ENCODE data around the gene SLC6A13. TPM values are rescaled to one million over a fixed set of nuclear protein-coding genes. Genes with fewer than 3 reads are reported as not detected.

SLC6A13 gene
- total and polyA plus RNA-seq, 10 of the 15 experiments (the other 5 are each of a cell fraction or from before 2014, with no cell fraction given) = 0.18 to 1.2 (median 0.20) TPM; not detected in 3

DNA sequence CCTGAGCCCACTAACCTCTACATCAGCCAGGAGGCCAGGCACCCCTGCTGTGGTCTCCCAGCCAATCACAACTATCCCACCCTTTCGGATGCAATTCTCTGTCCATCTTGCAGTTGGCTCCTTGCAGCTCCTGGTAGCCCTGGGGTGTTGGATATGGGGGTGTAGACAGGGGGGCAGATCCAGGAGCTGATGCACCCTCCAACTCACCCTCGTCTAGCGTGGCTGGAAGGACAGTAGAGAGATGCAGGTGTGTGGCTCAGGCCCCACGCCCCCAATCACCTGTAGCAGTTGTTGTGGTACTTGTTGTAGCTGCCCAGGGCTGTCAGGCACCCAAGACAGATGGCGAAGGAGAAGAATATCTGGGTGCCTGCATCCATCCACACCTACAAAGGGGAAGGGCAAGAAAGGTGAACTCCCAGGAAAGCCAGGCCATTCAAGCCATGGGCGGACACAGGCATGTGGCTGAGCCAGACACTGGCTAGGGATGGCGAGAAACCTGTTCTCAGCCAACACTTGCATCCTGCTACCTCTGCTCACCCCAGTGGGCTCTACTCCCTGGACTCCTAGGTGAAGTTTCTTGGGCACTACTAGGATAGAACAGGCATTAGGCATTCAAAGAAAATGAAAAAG is 35.2 kb downstream of the SLC6A13 start:
- in situ Hi-C loops (cut with MboI) (no loop called here), intact Hi-C loops (cut with micrococcal nuclease; ENCODE audit: unreplicated experiment) (no loop called here)
- ChIA-PET SMC1A (ENCODE audit: uncharacterized antibody, unreplicated experiment) (no interaction called here), POLR2A (no interaction called here), CTCF (no interaction called here), RAD21 (ENCODE audit: unreplicated experiment) (no interaction called here)
- FAIRE-seq (no peak), ATAC-seq (no peak), DNase-seq (ENCODE audit: low read depth, low spot score) (no peak)
- 32% methylated on average over 7 of the region's 7 CpGs for WGBS (ENCODE audit: insufficient coverage, insufficient replicate concordance, low lambda C conversion rate, missing lambda C conversion rate)
- Histone ChIP-seq H3K4me3 (no peak overlapping the region), H4K20me1 (ENCODE audit: control insufficient read depth, insufficient read depth) (no peaks in the 10 kb centered on the region; the same call in 1 of the 2 replicates), H3K27me3 (replicated peaks in 1 of 2; ENCODE audit: control insufficient read depth in 2 of 2, insufficient read depth in 2 of 2, low read length in 1 of 2) (peaks cover 0 to 4% of the 10 kb centered on the region in 2 experiments), H2AFZ (ENCODE audit: control insufficient read depth, low read depth, low read length) (no peak overlapping the region), H3K27ac (ENCODE audit: control insufficient read depth, insufficient read depth) (no peak overlapping the region), H3K9ac (ENCODE audit: control insufficient read depth, insufficient read depth, low read length) (no peak overlapping the region), H3K4me1 (ENCODE audit: control insufficient read depth, insufficient read depth, low read length) (no peaks in the 10 kb centered on the region), H3K4me2 (ENCODE audit: control insufficient read depth, insufficient read depth) (no peak overlapping the region), H3K9me3 (replicated peaks; ENCODE audit: control insufficient read depth, insufficient read depth, low read length) (no peaks in the 10 kb centered on the region), H3K79me2 (ENCODE audit: control insufficient read depth, insufficient read depth, low read length) (no peaks in the 10 kb centered on the region), H3K36me3 (ENCODE audit: control insufficient read depth in 2 of 2, insufficient read depth in 2 of 2, low read length in 1 of 2) (no peaks in the 10 kb centered on the region)
- no peak for TF ChIP-seq ZSCAN29 (IDR thresholded peaks at IDR 0.05)
- no peak for TF ChIP-seq FOXM1 (IDR thresholded peaks at IDR 0.05; ENCODE audit: low read depth, low read length)
- TF ChIP-seq KLF5 (IDR thresholded peaks at IDR 0.05; ENCODE audit: partially characterized antibody) = no peak
- TF ChIP-seq ATF2 (IDR thresholded peaks at IDR 0.05; ENCODE audit: low read length) = no peak
- no peak for TF ChIP-seq HDAC6 (IDR thresholded peaks at IDR 0.05; ENCODE audit: unreplicated experiment)
- TF ChIP-seq BACH1 (IDR thresholded peaks at IDR 0.05; ENCODE audit: borderline replicate concordance) = no peak
- no peak for TF ChIP-seq STAT1 (conservative IDR thresholded peaks at IDR 0.05)
- no peak for TF ChIP-seq CBX5 (IDR thresholded peaks at IDR 0.05; ENCODE audit: low read depth)
- TF ChIP-seq NRF1 (conservative IDR thresholded peaks at IDR 0.05; ENCODE audit: low read depth, low read length) = no peak
- no peak for TF ChIP-seq ZBED1 (IDR thresholded peaks at IDR 0.05; ENCODE audit: borderline replicate concordance)
- no TSS peak for BruUV-seq (replicated peaks)
